H1 (cell line): ENCODE data around the gene DHX58. TPM values are rescaled to one million over a fixed set of nuclear protein-coding genes. Genes with fewer than 3 reads are reported as not detected.

Experiments
- CTCF ChIA-PET: fragments of 300-600 bp; sonication (Branson Sonifier 250); formaldehyde crosslinking; loops from one replicate; lab custom pipeline; 2021; ENCODE audit not compliant: partially characterized antibody; lab: Charles Lee
- POLR2A ChIA-PET: fragments of 300-600 bp; sonication (Branson Sonifier 250); formaldehyde crosslinking; loops from one replicate; lab custom pipeline; 2021; ENCODE audit warnings: inconsistent platforms; ENCODE audit not compliant: partially characterized antibody; lab: Charles Lee
- DNase-seq, 2 experiments: peaks; one replicate each; pipeline versions ENCODE4 v3.0.0 to v3.0.0-alpha.2; 2010 to 2022; ENCODE audit warnings: low spot score in 2 of 2, low read depth in 1 of 2, mixed read lengths in 1 of 2
- FAIRE-seq: peaks from 2 replicates; lab custom pipeline; 2011; peaks lifted over from hg19 to GRCh38; lab: Jason Lieb, UNC
- H2AFZ ChIP-seq: 2 replicates; pipeline ENCODE4 v1.8.1; 2012; ENCODE audit warnings: low read length, inconsistent platforms
- H2AK5ac ChIP-seq: 2 replicates; pipeline ENCODE4 v1.6.1; 2013; ENCODE audit warnings: low read depth, low read length
- H2BK120ac ChIP-seq: replicated peaks from 2 replicates; pipeline ENCODE3; 2013; ENCODE audit warnings: low read depth, low read length, inconsistent platforms
- H2BK12ac ChIP-seq: 2 replicates; pipeline ENCODE4 v1.6.1; 2013; ENCODE audit warnings: low read depth, low read length
- H2BK15ac ChIP-seq: 2 replicates; pipeline ENCODE4 v1.6.1; 2013; ENCODE audit warnings: low read length
- H2BK20ac ChIP-seq: 2 replicates; pipeline ENCODE4 v1.6.1; 2013; ENCODE audit warnings: low read length
- H2BK5ac ChIP-seq: 2 replicates; pipeline ENCODE4 v1.6.1; 2013; ENCODE audit warnings: low read depth, low read length
- H3K14ac ChIP-seq: 2 replicates; pipeline ENCODE4 v1.6.1; 2013; ENCODE audit warnings: inconsistent platforms; ENCODE audit not compliant: insufficient read length
- H3K18ac ChIP-seq: 2 replicates; pipeline ENCODE4 v1.6.1; 2013; ENCODE audit warnings: low read length; ENCODE audit errors: extremely low read depth
- H3K23ac ChIP-seq: 2 replicates; pipeline ENCODE4 v1.6.1; 2013; ENCODE audit warnings: inconsistent platforms; ENCODE audit not compliant: insufficient read length
- H3K23me2 ChIP-seq: 2 replicates; pipeline ENCODE4 v1.6.1; 2013; ENCODE audit warnings: low read depth, low read length
- H3K27ac ChIP-seq: 2 replicates; pipeline ENCODE4 v1.6.1; 2011; ENCODE audit warnings: low read depth, low read length, inconsistent platforms
- H3K27me3 ChIP-seq, 4 experiments: replicated peaks in 1 of 4; 1 replicate in 1 of 4; 2 replicates in 3 of 4; pipeline versions ENCODE4 v1.6.1 to v1.8.1; 2011 to 2013; ENCODE audit warnings: low read length in 3 of 4, mild to moderate bottlenecking in 3 of 4, inconsistent platforms in 2 of 4, mixed read lengths in 2 of 4, moderate library complexity in 1 of 4; ENCODE audit not compliant: control insufficient read depth in 3 of 4, insufficient read depth in 3 of 4; ENCODE audit errors: extremely low read depth in 1 of 4
- H3K36me3 ChIP-seq, 4 experiments: 2 replicates each; pipeline versions ENCODE4 v1.6.1 to v1.8.1; 2011 to 2013; ENCODE audit warnings: mild to moderate bottlenecking in 4 of 4, low read length in 3 of 4, moderate library complexity in 2 of 4, control low read depth in 1 of 4, inconsistent platforms in 1 of 4; ENCODE audit not compliant: insufficient read depth in 4 of 4, control insufficient read depth in 2 of 4
- H3K4ac ChIP-seq: replicated peaks from 2 replicates; pipeline ENCODE3; 2013; ENCODE audit warnings: low read length, low read depth, mixed read lengths, inconsistent platforms; ENCODE audit not compliant: insufficient read length
- H3K4me1 ChIP-seq, 4 experiments: replicated peaks in 1 of 4; 1 replicate in 1 of 4; 2 replicates in 3 of 4; pipeline versions ENCODE4 v1.6.1 to v1.8.1; 2011 to 2013; ENCODE audit warnings: low read length in 3 of 4, inconsistent platforms in 2 of 4, mixed read lengths in 1 of 4; ENCODE audit not compliant: insufficient read depth in 4 of 4, control insufficient read depth in 3 of 4
- H3K4me2 ChIP-seq, 2 experiments: 2 replicates each; pipeline versions ENCODE4 v1.6.1 to v1.8.1; 2011 to 2013; ENCODE audit warnings: low read depth in 2 of 2, low read length in 2 of 2, control low read depth in 1 of 2, inconsistent platforms in 1 of 2, mild to moderate bottlenecking in 1 of 2; ENCODE audit not compliant: insufficient read depth in 1 of 2
- H3K4me3 ChIP-seq, 4 experiments: fragments of 200-600, 300-600 bp in 1 of 4; sonication (generic), shearing (Covaris generic), sonication (Bioruptor Twin) in 1 of 4; 2 replicates each; pipeline versions ENCODE4 v1.5.1 to v1.8.1; 2011 to 2016; ENCODE audit warnings: low read length in 4 of 4, low read depth in 3 of 4, control low read depth in 2 of 4, inconsistent platforms in 2 of 4, mild to moderate bottlenecking in 2 of 4, mixed read lengths in 1 of 4, moderate library complexity in 1 of 4; ENCODE audit not compliant: insufficient read depth in 2 of 4; ENCODE audit errors: extremely low read depth in 1 of 4
- H3K56ac ChIP-seq: replicated peaks from 2 replicates; pipeline ENCODE3; 2013; ENCODE audit warnings: low read depth, mild to moderate bottlenecking, mixed read lengths, low read length, inconsistent platforms; ENCODE audit not compliant: insufficient read length
- H3K79me1 ChIP-seq: 2 replicates; pipeline ENCODE4 v1.6.1; 2013; ENCODE audit warnings: low read depth, low read length, control low read depth
- H3K79me2 ChIP-seq, 2 experiments: 2 replicates each; pipeline versions ENCODE4 v1.6.1 to v1.8.1; 2012 to 2013; ENCODE audit warnings: low read length in 2 of 2, mild to moderate bottlenecking in 2 of 2, inconsistent platforms in 1 of 2; ENCODE audit not compliant: insufficient read depth in 2 of 2, control insufficient read depth in 1 of 2
- H3K9ac ChIP-seq, 4 experiments: replicated peaks in 1 of 4; 1 replicate in 1 of 4; 2 replicates in 3 of 4; pipeline versions ENCODE4 v1.6.1 to v1.8.1; 2011 to 2013; ENCODE audit warnings: low read depth in 3 of 4, low read length in 3 of 4, control low read depth in 2 of 4, mild to moderate bottlenecking in 2 of 4, moderate library complexity in 2 of 4, inconsistent platforms in 1 of 4; ENCODE audit errors: extremely low read depth in 1 of 4
- H3K9me3 ChIP-seq, 2 experiments: 2 replicates each; pipeline versions ENCODE4 v1.6.1 to v1.8.1; 2012 to 2013; ENCODE audit warnings: mild to moderate bottlenecking in 2 of 2, moderate library complexity in 2 of 2, control low read depth in 1 of 2, inconsistent platforms in 1 of 2, low read depth in 1 of 2, low read length in 1 of 2, mixed read lengths in 1 of 2; ENCODE audit not compliant: insufficient read depth in 2 of 2
- H4K20me1 ChIP-seq, 2 experiments: replicated peaks in 1 of 2; 2 replicates each; pipeline versions ENCODE3 to v1.8.1; 2011 to 2013; ENCODE audit warnings: inconsistent platforms in 2 of 2, low read length in 2 of 2, mild to moderate bottlenecking in 1 of 2; ENCODE audit not compliant: insufficient read depth in 2 of 2, control insufficient read depth in 1 of 2
- H4K5ac ChIP-seq: 2 replicates; pipeline ENCODE4 v1.6.1; 2013; ENCODE audit warnings: low read length, low read depth, mixed read lengths, inconsistent platforms; ENCODE audit not compliant: insufficient read length
- H4K8ac ChIP-seq: 2 replicates; pipeline ENCODE4 v1.8.0; 2013; ENCODE audit warnings: mild to moderate bottlenecking, moderate library complexity, low read length, inconsistent platforms; ENCODE audit not compliant: insufficient read depth; ENCODE audit errors: extremely low read depth
- H4K91ac ChIP-seq: replicated peaks from 2 replicates; pipeline ENCODE3; 2013; ENCODE audit warnings: low read length, mixed read lengths, inconsistent platforms; ENCODE audit not compliant: insufficient read length
- ASH2L ChIP-seq: fragments of 200-600, 300-600 bp; sonication (generic); IDR thresholded peaks from one replicate; pipeline ENCODE4 v1.7.1; 2017; ENCODE audit warnings: low read length
- CBX5 ChIP-seq: fragments of 300-800, 300-1000 bp; sonication (generic); IDR thresholded peaks from 2 replicates; pipeline ENCODE4 v1.7.1; 2016; ENCODE audit warnings: antibody characterized with exemption, low read length, low read depth
- POLR2AphosphoS5 ChIP-seq: IDR thresholded peaks from 2 replicates; pipeline ENCODE4 v1.6.1; 2011; ENCODE audit warnings: low read depth, low read length
- SIRT6 ChIP-seq: IDR thresholded peaks from one replicate; pipeline ENCODE4 v1.7.1; 2012; ENCODE audit warnings: low read length, inconsistent platforms
- ZNF274 ChIP-seq: IDR thresholded peaks from 2 replicates; pipeline ENCODE4 v1.7.0; 2012; ENCODE audit warnings: low read length, borderline replicate concordance; ENCODE audit errors: extremely low read depth
- WGBS, 2 experiments: shearing (Covaris generic) in 1 of 2; methylation state at CpG; one replicate each; pipeline versions ENCODE4 v1.1.6 to v1.1.7; 2013 to 2015; ENCODE audit warnings: low lambda C conversion rate in 2 of 2, mixed read lengths in 2 of 2, inconsistent platforms in 1 of 2, low coverage in 1 of 2, missing lambda C conversion rate in 1 of 2; ENCODE audit not compliant: insufficient replicate concordance in 2 of 2, insufficient coverage in 1 of 2, insufficient read length in 1 of 2; ENCODE audit errors: extremely low coverage in 1 of 2, missing lambda C conversion rate in 1 of 2; 5-methylcytosine and 5-hydroxymethylcytosine counted together
- polyA plus RNA-seq, 7 experiments: library from polyadenylated mRNA; depleted of rRNA in 3 of 7; stranded (reverse) in 5 of 7; unstranded in 2 of 7; fragments of >200 nt in 5 of 7; fragments of 200-250 nt in 2 of 7; gene quantifications; 1 replicate in 5 of 7; 2 replicates in 1 of 7; 4 replicates in 1 of 7; pipeline versions ENCODE4 v1.2.1 to v1.2.3, GENCODE V29; 2011 to 2013; ENCODE audit warnings: missing spikeins in 2 of 7, mixed read lengths in 2 of 7
- total RNA-seq: library from RNA; stranded (reverse); fragmentation: NEBNext Ultra II Directional; extraction: Animal tissue kit (Norgen Biotek cat#: 25700); gene quantifications from 2 replicates; pipeline ENCODE4 v1.2.1, GENCODE V29; 2021
- TF ChIP-seq, protein P1 (sequence below), 3 experiments: IDR thresholded peaks; 1 replicate in 2 of 3; 2 replicates in 1 of 3; pipeline versions ENCODE4 v1.5.1 to v1.6.1; 2011; ENCODE audit warnings: low read length in 3 of 3, mild to moderate bottlenecking in 3 of 3, inconsistent platforms in 2 of 3, low read depth in 1 of 3, moderate library complexity in 1 of 3; ENCODE audit not compliant: insufficient read depth in 1 of 3; ENCODE audit errors: control extremely low read depth in 1 of 3

Gene DHX58
- total and polyA plus RNA-seq, 2 of the 8 experiments (the other 6 are each of a cell fraction or from before 2014, with no cell fraction given), result 5.6 to 9.9 TPM

DNA sequence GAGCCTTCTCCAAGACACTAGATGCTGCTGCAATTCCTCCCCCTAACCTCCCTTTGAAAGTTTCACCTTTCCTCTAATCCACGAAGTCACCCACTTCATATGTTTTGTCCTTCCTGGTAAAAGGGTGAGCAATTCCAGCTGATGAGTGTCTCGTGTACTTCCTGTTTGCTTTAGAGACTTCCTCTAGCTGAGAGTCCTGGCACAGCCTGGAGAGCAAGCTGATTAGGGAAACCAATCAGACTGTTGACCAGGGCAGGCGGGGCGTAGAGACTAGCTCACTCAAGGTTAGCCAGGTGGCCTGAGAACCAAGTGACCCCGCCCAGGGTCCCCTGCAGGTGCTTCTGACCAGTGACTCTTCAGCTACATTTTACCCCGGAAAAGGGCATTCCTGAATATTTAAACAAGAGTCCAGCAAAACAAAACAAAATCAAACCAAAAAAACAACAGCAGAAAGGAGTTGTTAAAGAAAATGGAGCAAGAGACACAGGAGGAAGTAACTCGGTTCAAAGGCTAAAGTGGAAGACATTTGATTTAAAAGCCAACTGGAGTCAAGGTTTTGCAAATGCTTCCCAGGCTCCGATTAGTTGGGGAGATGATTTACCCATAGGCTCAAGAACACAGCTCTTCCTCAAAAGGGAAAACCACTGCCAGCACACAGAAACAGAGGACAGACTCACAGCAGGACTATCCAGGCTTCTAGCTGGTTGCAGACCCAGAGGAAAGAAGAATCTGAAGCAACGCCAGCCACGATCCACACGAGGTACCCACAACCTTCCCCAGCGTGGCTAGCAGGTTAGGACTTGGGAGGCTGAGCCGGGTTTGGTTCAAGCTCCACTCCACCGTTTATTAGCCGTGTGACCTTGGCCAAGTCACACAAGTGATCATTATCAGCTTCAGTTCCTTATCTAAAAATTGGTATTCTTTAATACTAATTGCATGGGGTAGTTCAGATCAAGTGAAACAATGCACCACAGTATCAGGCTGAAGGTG, 23.4 kb upstream of the DHX58 start:
- Histone ChIP-seq H4K20me1 (peaks cover 2 to 16% of the 10 kb centered on the region in 2 experiments), H3K4me1 (peaks cover 0 to 6% (median under 1%) of the 10 kb centered on the region in 4 experiments; a peak in 3 of 7 replicates), H3K9me3 (no peaks in the 10 kb centered on the region), H3K27me3 (no peaks in the 10 kb centered on the region), H3K56ac (no peak overlapping the region), H3K23ac (no peak overlapping the region), H3K9ac (no peak overlapping the region)
- POLR2A ChIA-PET, result interaction anchor here (1.1 to 1.8 kb wide), 4 partner anchors 11 to 16 kb away, joined by 3 to 7 read pairs (median 4); partner anchors contain the start of gene KAT2A
- no peak for TF ChIP-seq ZNF274
- no peak for TF ChIP-seq SIRT6
- TF ChIP-seq, protein P1, sequence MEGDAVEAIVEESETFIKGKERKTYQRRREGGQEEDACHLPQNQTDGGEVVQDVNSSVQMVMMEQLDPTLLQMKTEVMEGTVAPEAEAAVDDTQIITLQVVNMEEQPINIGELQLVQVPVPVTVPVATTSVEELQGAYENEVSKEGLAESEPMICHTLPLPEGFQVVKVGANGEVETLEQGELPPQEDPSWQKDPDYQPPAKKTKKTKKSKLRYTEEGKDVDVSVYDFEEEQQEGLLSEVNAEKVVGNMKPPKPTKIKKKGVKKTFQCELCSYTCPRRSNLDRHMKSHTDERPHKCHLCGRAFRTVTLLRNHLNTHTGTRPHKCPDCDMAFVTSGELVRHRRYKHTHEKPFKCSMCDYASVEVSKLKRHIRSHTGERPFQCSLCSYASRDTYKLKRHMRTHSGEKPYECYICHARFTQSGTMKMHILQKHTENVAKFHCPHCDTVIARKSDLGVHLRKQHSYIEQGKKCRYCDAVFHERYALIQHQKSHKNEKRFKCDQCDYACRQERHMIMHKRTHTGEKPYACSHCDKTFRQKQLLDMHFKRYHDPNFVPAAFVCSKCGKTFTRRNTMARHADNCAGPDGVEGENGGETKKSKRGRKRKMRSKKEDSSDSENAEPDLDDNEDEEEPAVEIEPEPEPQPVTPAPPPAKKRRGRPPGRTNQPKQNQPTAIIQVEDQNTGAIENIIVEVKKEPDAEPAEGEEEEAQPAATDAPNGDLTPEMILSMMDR (IDR thresholded peaks at IDR 0.05; ENCODE audit: control extremely low read depth in 1 of 3, insufficient read depth in 1 of 3, low read depth in 1 of 3, low read length in 3 of 3), result no peak
- TF ChIP-seq ASH2L, result no peak
- no peak for TF ChIP-seq POLR2AphosphoS5
- TF ChIP-seq CBX5, result no peak
- TF ChIP-seq, all 59 proteins: peak for 0
- no peak overlapping the region for H4K91ac ChIP-seq
- H2BK15ac ChIP-seq, result no peak overlapping the region
- H3K23me2 ChIP-seq, result peaks cover 3% of the 10 kb centered on the region; the same call in 1 of the 2 replicates
- no peak overlapping the region for H2BK120ac ChIP-seq
- peaks cover 0 to 6% (median 0%) of the 10 kb centered on the region in 4 experiments; a peak in 1 of 8 replicates for H3K36me3 ChIP-seq
- H3K4ac ChIP-seq, result no peak overlapping the region
- H2BK5ac ChIP-seq, result no peak overlapping the region
- H4K5ac ChIP-seq, result no peak overlapping the region
- no peak overlapping the region; a peak in 1 of 4 replicates for H3K4me2 ChIP-seq
- DNase-seq (no peak), FAIRE-seq (no peak)
- WGBS, 2 experiments, result 88% methylated on average over 15 of the region's 15 CpGs; no CpG with 5 or more reads in 1 of the 2 experiments
- no peak overlapping the region for H4K8ac ChIP-seq
- H3K18ac ChIP-seq, result no peak overlapping the region
- CTCF ChIA-PET, result interaction anchor here (0.6 to 11.7 kb wide), 15 partner anchors 9 to 381 kb away, joined by 3 to 97 read pairs (median 4); partner anchors contain the start of genes HSPB9, KAT2A and NKIRAS2
- no peak overlapping the region for H2AFZ ChIP-seq
- H2AK5ac ChIP-seq, result no peak overlapping the region
- H2BK12ac ChIP-seq, result no peak overlapping the region
- H2BK20ac ChIP-seq, result no peak overlapping the region
- H3K79me2 ChIP-seq, result peaks cover 0 to 57% of the 10 kb centered on the region in 2 experiments; a peak in 2 of 4 replicates
- H3K4me3 ChIP-seq, result no peak overlapping the region
- no peak overlapping the region for H3K14ac ChIP-seq
- peaks cover 16% of the 10 kb centered on the region for H3K79me1 ChIP-seq
- H3K27ac ChIP-seq, result no peak overlapping the region
